ENCODE measurements around the gene WAPL. TPM values are rescaled to one million over a fixed set of nuclear protein-coding genes. Genes with fewer than 3 reads are reported as not detected.

The WAPL gene
- polyA plus RNA-seq, 1 donor (not counting 4 experiments of a cell fraction or from before 2014, with no cell fraction given): 26.2 TPM

GRCh38 chr10:86410542-86411124 lies 111.0 kb downstream of the WAPL start:
- H3K9ac ChIP-seq (ENCODE audit: control insufficient read depth, extremely low read depth, insufficient read depth, low read length): no peak overlapping the region
- TF ChIP-seq CTCF (optimal IDR thresholded peaks at IDR 0.05 in 1 of 3, IDR thresholded peaks at IDR 0.05 in 1 of 3, conservative IDR thresholded peaks at IDR 0.05 in 1 of 3; ENCODE audit: extremely low read depth in 1 of 3, insufficient read depth in 2 of 3, low read length in 3 of 3): no peak
- TF ChIP-seq EZH2 (IDR thresholded peaks at IDR 0.05; ENCODE audit: low read length): no peak
- FAIRE-seq: no peak
- H4K20me1 ChIP-seq (ENCODE audit: control insufficient read depth, extremely low read depth, insufficient read depth, low read length): no peaks in the 10 kb centered on the region
- no peaks in the 10 kb centered on the region for H3K4me1 ChIP-seq (ENCODE audit: control insufficient read depth, extremely low read depth, insufficient read depth, low read length)
- dilution Hi-C loops (cut with MboI; ENCODE audit: extremely low pct_ligation_motif_present, low sequenced_read_pairs): no loop called here
- no peak overlapping the region for H3K4me2 ChIP-seq (ENCODE audit: control insufficient read depth, extremely low read depth, insufficient read depth, low read depth, low read length)
- no peak overlapping the region for H3K4me3 ChIP-seq (ENCODE audit: control insufficient read depth in 2 of 3, extremely low read depth in 1 of 3, insufficient read depth in 2 of 3, low read depth in 1 of 3, low read length in 3 of 3)
- H3K36me3 ChIP-seq (ENCODE audit: control insufficient read depth in 2 of 2, extremely low read depth in 1 of 2, insufficient read depth in 2 of 2, low read length in 2 of 2): no peaks in the 10 kb centered on the region
- H3K9me3 ChIP-seq (ENCODE audit: control insufficient read depth, low read depth, low read length): peaks cover 4% of the 10 kb centered on the region
- peak; percentile 38 for DNase-seq (ENCODE audit: low read depth, low spot score)
- no peaks in the 10 kb centered on the region for H3K9me1 ChIP-seq (ENCODE audit: control insufficient read depth, extremely low read depth, insufficient read depth, low read length)
- no peak overlapping the region for H2AFZ ChIP-seq (ENCODE audit: control insufficient read depth, low read length)
- H3K27ac ChIP-seq (ENCODE audit: control insufficient read depth, insufficient read depth, low read length): no peak overlapping the region
- H3K79me2 ChIP-seq (ENCODE audit: control insufficient read depth, insufficient read depth, low read length): no peaks in the 10 kb centered on the region
- no peaks in the 10 kb centered on the region for H3K27me3 ChIP-seq (ENCODE audit: control insufficient read depth, extremely low read depth, insufficient read depth, low read length)

- Histone ChIP-seq H3K36me3 (ENCODE audit: control insufficient read depth in 2 of 2, extremely low read depth in 1 of 2, insufficient read depth in 2 of 2, low read length in 2 of 2) (no peaks in the 10 kb centered on the region), H3K9me3 (ENCODE audit: control insufficient read depth, low read depth, low read length) (peaks cover 4% of the 10 kb centered on the region), H3K9ac (ENCODE audit: control insufficient read depth, extremely low read depth, insufficient read depth, low read length) (no peak overlapping the region), H3K4me2 (ENCODE audit: control insufficient read depth, extremely low read depth, insufficient read depth, low read depth, low read length) (no peak overlapping the region), H3K9me1 (ENCODE audit: control insufficient read depth, extremely low read depth, insufficient read depth, low read length) (no peaks in the 10 kb centered on the region), H3K27ac (ENCODE audit: control insufficient read depth, insufficient read depth, low read length) (no peak overlapping the region), H3K79me2 (ENCODE audit: control insufficient read depth, insufficient read depth, low read length) (no peaks in the 10 kb centered on the region), H3K4me3 (ENCODE audit: control insufficient read depth in 2 of 3, extremely low read depth in 1 of 3, insufficient read depth in 2 of 3, low read depth in 1 of 3, low read length in 3 of 3) (no peak overlapping the region), H3K27me3 (ENCODE audit: control insufficient read depth, extremely low read depth, insufficient read depth, low read length) (no peaks in the 10 kb centered on the region), H3K4me1 (ENCODE audit: control insufficient read depth, extremely low read depth, insufficient read depth, low read length) (no peaks in the 10 kb centered on the region), H4K20me1 (ENCODE audit: control insufficient read depth, extremely low read depth, insufficient read depth, low read length) (no peaks in the 10 kb centered on the region), H2AFZ (ENCODE audit: control insufficient read depth, low read length) (no peak overlapping the region)
- dilution Hi-C loops (cut with MboI; ENCODE audit: extremely low pct_ligation_motif_present, low sequenced_read_pairs): no loop called here
- no peak for TF ChIP-seq EZH2 (IDR thresholded peaks at IDR 0.05; ENCODE audit: low read length)
- no peak for TF ChIP-seq CTCF (optimal IDR thresholded peaks at IDR 0.05 in 1 of 3, IDR thresholded peaks at IDR 0.05 in 1 of 3, conservative IDR thresholded peaks at IDR 0.05 in 1 of 3; ENCODE audit: extremely low read depth in 1 of 3, insufficient read depth in 2 of 3, low read length in 3 of 3)
- no peak for DNase-seq (ENCODE audit: low read depth, low spot score)
- FAIRE-seq: no peak
Measured at GRCh38 chr10:86409183-86409582, 112.4 kb downstream of the WAPL start.

All from keratinocyte (primary cell).